Ishikawa (cell line): ENCODE measurements around the gene LCK.

Experiments
- CEBPB ChIP-seq: IDR thresholded peaks from 2 replicates; pipeline ENCODE4 v1.6.1; 2012
- CREB1 ChIP-seq: IDR thresholded peaks from 2 replicates; pipeline ENCODE4 v1.6.1; 2012; ENCODE audit warnings: low read depth
- EGR1 ChIP-seq: IDR thresholded peaks from 2 replicates; pipeline ENCODE4 v1.6.1; 2012
- EP300 ChIP-seq: IDR thresholded peaks from 2 replicates; pipeline ENCODE4 v1.6.1; 2012; ENCODE audit warnings: borderline replicate concordance
- FOXM1 ChIP-seq: IDR thresholded peaks from 2 replicates; pipeline ENCODE4 v1.6.1; 2012; ENCODE audit warnings: low read depth, borderline replicate concordance
- MAX ChIP-seq: IDR thresholded peaks from 2 replicates; pipeline ENCODE4 v1.6.1; 2012
- NFIC ChIP-seq: IDR thresholded peaks from 2 replicates; pipeline ENCODE4 v1.6.1; 2012
- RAD21 ChIP-seq: IDR thresholded peaks from 2 replicates; pipeline ENCODE4 v1.6.1; 2012; ENCODE audit warnings: low read depth
- REST ChIP-seq: IDR thresholded peaks from 2 replicates; pipeline ENCODE4 v1.6.1; 2012; ENCODE audit warnings: low read depth, mild to moderate bottlenecking
- TAF1 ChIP-seq: IDR thresholded peaks from 2 replicates; pipeline ENCODE4 v1.6.1; 2012; ENCODE audit warnings: low read depth, mild to moderate bottlenecking
- TCF12 ChIP-seq: IDR thresholded peaks from 2 replicates; pipeline ENCODE4 v1.6.1; 2012; ENCODE audit warnings: low read depth
- TEAD4 ChIP-seq: IDR thresholded peaks from 2 replicates; pipeline ENCODE4 v1.6.1; 2012
- USF1 ChIP-seq: IDR thresholded peaks from 2 replicates; pipeline ENCODE4 v1.6.1; 2012
- YY1 ChIP-seq: IDR thresholded peaks from 2 replicates; pipeline ENCODE4 v1.6.1; 2012; ENCODE audit warnings: low read depth
- ZBTB7A ChIP-seq: IDR thresholded peaks from 2 replicates; pipeline ENCODE4 v1.6.1; 2012; ENCODE audit warnings: low read depth

LCK gene

GRCh38 chr1:32215629-32216480 is 35.2 kb upstream of the LCK start:
- TF ChIP-seq EGR1 = no peak
- no peak for TF ChIP-seq FOXM1
- TF ChIP-seq RAD21 = peak; percentile 72
- TF ChIP-seq NFIC = no peak
- TF ChIP-seq ZBTB7A = no peak
- TF ChIP-seq TAF1 = no peak

- no peak for TF ChIP-seq EP300
- TF ChIP-seq FOXM1 = no peak
- TF ChIP-seq CEBPB = no peak
- no peak for TF ChIP-seq CREB1
- TF ChIP-seq TCF12 = no peak
- TF ChIP-seq TEAD4 = no peak
- no peak for TF ChIP-seq TAF1
- TF ChIP-seq YY1 = no peak
- TF ChIP-seq USF1 = no peak
- TF ChIP-seq NFIC = no peak
- TF ChIP-seq REST = no peak
- no peak for TF ChIP-seq RAD21
- TF ChIP-seq EGR1 = no peak
- no peak for TF ChIP-seq MAX
- no peak for TF ChIP-seq ZBTB7A
These were observed 34.5 kb upstream of the LCK start for GRCh38 chr1:32216566-32216965.

GRCh38 chr1:32219022-32219421 is 32.0 kb upstream of the LCK start:
- TF ChIP-seq TAF1 (no peak), TCF12 (no peak), NFIC (no peak), ZBTB7A (no peak), RAD21 (no peak), EP300 (no peak), REST (no peak), CEBPB (no peak), USF1 (no peak), EGR1 (no peak), TEAD4 (no peak), CREB1 (no peak), MAX (no peak), YY1 (no peak), FOXM1 (no peak)

- peak; percentile 30; the same call in 1 of the 2 replicates for TF ChIP-seq NFIC
- TF ChIP-seq CEBPB = no peak
- no peak for TF ChIP-seq TCF12
These were observed 30.1 kb upstream of the LCK start for GRCh38 chr1:32220746-32221580.

- no peak for TF ChIP-seq CREB1
- no peak for TF ChIP-seq NFIC
- TF ChIP-seq CEBPB = no peak
- TF ChIP-seq EP300 = no peak
- TF ChIP-seq TAF1 = no peak
- TF ChIP-seq YY1 = no peak
These were observed 29.5 kb upstream of the LCK start for GRCh38 chr1:32221581-32221979.
